A549 treated with Mapracorat at 1 μM for 4 hours (cell line): ENCODE data around the gene HSF5. TPM values are rescaled to one million over a fixed set of nuclear protein-coding genes. Genes with fewer than 3 reads are reported as not detected.

Experiments
- total RNA-seq: library from RNA; stranded (reverse); fragments of 200-300 nt; extraction: Qiagen RNA extraction; gene quantifications from 5 replicates; pipeline ENCODE4 v1.2.3, GENCODE V29; 2022

HSF5 gene
- not detected in 5 replicates for total RNA-seq

GRCh38 chr17:58487589-58488427, at the start of gene HSF5:
HSF5 (minus strand) TSS chr17:58488408; CDS start chr17:58488274, 134 bp downstream.

GRCh38 chr17:58513965-58514769, 26.0 kb upstream of the HSF5 start, which contains the start of gene MTMR4:
MTMR4 (minus strand) TSS chr17:58514638; CDS start chr17:58514407, 231 bp downstream.

GRCh38 chr17:58417300-58418092, 70.7 kb downstream of the HSF5 start, which contains the start of gene RNF43:
RNF43 (minus strand) TSS chr17:58417534; CDS start chr17:58415577, 1,957 bp downstream.

Other genes with a start within 250 kb of the HSF5 start
- gene LPO, start 249.8 kb downstream of the HSF5 start, total RNA-seq = not detected in 5 replicates
- gene MPO, start 207.5 kb downstream of the HSF5 start, total RNA-seq = not detected in 5 replicates
- gene TSPOAP1, start 159.6 kb downstream of the HSF5 start, total RNA-seq = not detected in 5 replicates
- 117 to 168 TPM (median 149 TPM) in 5 replicates for gene SUPT4H1, start 136.2 kb downstream of the HSF5 start, total RNA-seq
- gene RNF43, start 70.9 kb downstream of the HSF5 start, total RNA-seq = 0.19 to 0.47 TPM (median 0.28 TPM) in 5 replicates
- gene MTMR4, start 26.2 kb upstream of the HSF5 start, total RNA-seq = 7.0 to 11.3 TPM (median 9.6 TPM) in 5 replicates
- gene TEX14, start 203.6 kb upstream of the HSF5 start, total RNA-seq = 0.13 to 0.29 TPM (median 0.15 TPM) in 5 replicates
- gene RAD51C, start 204.2 kb upstream of the HSF5 start, total RNA-seq = 52.5 to 59.3 TPM (median 54.7 TPM) in 5 replicates